SH-SY5Y (cell line): ENCODE results near the gene TPM2.

ENCODE experiments used
- GATA2 ChIP-seq: IDR thresholded peaks from 2 replicates; pipeline ENCODE4 v1.6.1; 2011; ENCODE audit warnings: mild to moderate bottlenecking, low read depth, low read length
- GATA3 ChIP-seq: IDR thresholded peaks from 2 replicates; pipeline ENCODE4 v1.6.1; 2011; ENCODE audit warnings: low read depth, mild to moderate bottlenecking, low read length, moderate library complexity

TPM2 gene

DNA sequence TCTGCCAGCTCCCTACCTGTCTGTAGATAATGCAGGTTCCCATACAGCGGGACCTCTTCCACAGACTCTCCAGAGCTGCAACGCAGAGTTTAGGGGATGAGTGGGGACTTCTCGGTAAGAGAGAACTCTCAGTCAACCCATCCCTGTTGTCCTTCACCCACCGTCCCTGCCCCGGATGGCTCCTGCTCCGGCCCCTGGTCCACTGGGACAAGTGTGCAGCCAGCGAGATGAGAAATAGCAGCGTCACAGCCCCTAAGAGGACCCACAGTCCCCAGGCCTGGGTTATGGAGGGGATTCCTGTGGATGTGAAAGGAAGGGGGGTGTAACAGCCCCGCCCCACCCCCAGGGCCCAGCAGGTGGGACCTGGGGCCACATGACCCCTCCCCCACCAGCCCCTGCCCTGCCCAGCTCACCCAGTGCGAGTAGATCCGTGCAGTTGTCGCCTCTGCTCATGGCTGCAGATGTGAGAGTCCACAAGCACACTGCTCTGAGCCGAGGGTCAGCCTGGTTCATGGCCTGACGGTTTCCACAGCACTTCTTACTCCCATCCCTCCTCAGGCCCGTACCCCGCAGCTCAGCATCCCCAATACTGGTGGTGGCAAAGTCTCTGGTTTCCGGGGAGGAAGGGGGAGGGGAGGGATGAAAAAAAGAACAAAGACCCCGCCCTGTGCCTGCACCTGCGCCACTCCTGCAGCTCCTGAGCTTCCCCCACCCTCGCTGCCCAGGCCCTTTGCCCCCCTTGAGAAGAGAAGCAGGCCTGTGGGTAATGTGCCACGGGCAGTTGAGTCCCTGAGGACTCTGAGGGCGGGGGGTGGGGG is 39.2 kb downstream of the TPM2 start, which contains the start of gene SIT1:
Gene SIT1 (minus strand): TSS at position 591 of the 818 bp plus-strand sequence. CDS start 78 bp downstream, at position 513.
- no peak for TF ChIP-seq GATA3
- no peak for TF ChIP-seq GATA2

DNA sequence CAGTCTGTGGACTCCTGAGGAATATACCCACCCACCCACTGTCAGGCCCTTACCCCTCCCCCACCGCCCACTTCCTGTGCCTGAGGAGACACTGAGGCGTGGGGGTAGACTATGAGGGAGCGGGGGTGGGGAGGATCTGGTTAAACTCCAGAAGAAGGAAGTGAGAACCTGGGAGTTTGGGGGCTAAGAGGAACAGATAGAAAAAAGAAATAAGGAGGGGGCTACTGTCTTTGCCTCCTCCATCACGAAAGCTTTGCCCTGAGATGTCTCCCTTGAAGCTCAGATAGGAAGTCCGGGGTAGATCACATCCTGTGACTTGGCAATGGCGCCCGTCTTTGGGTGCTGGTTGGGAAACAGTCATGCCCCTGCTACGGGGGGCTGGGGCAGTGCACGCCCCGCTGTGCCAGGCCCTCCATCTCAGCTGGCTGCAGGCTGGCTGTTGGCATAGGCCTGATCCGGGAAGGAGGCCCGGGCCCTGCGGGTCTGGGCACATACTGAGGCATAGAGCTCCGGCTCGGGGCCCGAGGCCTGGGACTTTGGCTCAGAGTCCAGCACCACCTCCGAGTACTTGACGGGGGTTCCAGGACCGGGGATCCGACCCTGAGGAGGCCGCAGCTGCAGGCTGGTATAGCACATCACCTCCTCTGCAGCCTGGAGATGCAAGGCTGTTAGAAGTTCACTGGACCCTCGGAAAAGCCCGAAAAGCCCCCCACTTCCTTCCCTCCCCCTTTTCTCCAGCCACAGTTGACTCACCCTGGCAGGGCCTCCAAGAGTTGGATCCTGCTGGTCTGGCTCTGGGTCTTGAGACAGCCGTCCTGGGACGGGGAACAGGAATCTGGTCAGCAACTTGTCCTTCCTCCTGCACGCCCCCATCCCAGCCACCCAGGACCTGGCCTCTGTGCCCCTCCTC is 40.0 kb downstream of the TPM2 start:
- TF ChIP-seq GATA3 (no peak), GATA2 (no peak)

DNA sequence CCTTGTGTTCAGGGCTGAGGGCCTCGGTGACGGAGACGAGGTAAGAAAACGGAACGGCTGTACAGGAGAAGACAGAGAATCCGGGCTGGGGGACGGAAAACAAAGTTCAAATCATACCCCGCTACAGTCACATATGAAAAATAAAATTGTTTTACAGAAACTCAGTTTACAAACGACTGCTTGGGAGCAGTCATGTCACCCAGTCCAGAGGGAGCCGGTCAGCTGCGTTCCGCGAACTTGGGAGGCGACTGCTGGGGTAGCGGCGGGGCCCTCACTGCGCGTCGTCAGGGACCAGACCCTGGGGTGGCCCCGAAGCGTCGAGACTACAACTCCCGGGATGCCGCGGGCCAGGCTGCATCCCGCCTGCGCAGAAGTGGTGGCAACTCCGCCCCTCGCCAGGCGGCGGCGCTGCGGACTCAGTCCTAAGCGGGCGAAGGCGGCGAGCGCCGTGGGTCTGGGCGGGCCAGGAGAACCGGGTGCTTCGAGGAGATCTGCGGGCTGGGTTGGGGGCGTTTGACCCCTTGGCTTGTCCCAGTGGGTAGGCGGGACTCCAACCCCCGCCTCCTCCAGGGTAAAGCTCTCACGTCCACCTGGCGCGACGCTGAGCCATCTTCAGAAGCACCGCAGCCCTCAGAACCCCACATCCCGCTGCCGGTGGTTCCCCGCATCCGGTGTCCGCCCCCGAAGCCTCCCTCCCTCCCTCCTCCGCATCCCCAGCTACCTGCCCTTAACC is 43.0 kb downstream of the TPM2 start:
- TF ChIP-seq GATA2 (no peak), GATA3 (no peak)

DNA sequence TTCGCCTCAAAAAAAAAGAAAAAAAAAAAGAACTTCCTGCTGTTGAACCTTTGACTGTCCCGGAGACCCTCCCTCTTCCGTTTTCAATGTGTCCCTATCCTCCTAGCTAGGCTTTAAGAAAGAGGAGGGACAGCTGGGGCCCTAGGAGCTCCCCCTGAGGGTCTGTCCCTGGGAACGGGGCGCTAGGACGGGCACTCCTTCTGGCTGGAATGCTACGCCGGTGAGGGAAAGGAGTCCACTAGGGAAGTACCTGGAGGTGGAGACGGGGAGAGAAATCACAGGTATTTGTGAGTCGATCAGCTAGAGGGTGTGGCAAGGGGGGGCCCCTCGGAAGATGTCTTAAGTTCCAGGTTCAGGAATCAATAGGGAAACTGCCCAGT is 43.6 kb downstream of the TPM2 start:
- TF ChIP-seq GATA3, result no peak
- TF ChIP-seq GATA2, result no peak

DNA sequence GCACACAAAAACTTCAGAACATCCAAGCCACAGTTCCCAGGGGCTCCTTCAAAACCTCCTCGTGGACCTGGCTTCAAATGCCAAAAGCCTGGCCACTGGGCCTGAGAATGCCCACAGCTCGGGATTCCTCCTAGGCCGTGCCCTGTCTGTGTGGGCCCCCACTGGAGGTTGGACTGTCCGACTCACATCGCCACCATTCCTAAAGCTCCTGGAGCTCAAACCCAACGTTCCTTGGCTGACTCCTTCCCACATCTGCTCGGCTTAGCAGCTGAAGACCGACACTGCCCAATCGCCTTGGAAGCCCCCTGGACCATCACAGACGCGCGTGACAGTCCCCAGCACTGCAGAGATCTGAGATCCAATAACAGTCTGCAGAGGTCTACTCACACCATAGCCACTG is 46.7 kb downstream of the TPM2 start:
- TF ChIP-seq GATA3, result no peak
- no peak for TF ChIP-seq GATA2

DNA sequence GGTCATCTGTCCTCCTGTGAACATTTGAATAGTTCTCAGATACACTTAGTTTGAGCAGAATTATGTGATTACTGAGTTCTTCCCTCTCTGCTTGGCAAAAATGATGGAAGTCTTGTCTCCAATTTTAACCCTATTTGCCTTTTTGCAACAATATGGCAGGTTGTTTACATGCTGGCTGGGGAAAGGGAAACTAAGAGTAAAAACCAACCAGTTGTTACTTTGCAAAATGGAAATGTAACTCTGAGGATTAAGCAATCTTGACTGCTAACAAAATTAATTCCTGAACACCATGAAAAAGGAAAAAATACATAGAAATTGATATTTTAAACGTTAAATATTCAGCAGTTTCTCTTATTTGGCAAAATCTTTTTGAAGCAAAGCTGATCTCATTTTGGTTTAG is 50.1 kb downstream of the TPM2 start:
- no peak for TF ChIP-seq GATA2
- no peak for TF ChIP-seq GATA3

DNA sequence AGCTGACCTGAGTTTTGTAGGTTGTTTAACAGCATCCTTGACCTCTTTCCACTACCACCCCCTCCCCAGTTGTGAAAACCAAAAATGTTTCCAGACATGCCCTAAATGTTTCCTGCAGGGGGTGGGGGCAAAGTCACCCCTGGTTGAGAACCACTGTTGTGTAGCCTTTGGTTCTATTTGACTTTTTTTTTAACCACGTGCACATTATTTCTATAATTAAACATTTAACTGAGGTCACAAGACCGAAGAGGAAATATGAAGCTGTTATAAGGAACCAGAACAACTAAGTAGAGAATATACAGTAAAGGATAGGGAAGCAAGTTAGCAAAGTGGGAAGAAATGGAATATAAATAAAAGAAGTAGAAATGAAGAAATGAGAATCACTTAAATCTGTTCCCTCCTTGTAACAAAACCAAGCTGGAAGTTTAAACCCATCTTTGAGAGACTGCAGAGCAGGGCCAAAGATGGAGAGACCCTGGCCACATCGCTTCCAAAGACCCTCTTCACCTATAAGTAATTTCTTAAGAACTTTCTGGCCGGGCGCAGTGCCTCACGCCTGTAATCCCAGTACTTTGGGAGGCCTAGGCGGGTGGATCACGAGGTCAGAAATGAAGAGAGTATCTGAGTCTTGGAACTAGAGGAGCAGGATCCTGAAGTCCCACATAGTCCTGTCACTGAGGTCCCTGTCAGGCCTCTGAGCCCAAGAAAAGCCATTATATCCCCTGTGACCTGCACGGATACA is 53.4 kb downstream of the TPM2 start:
- TF ChIP-seq GATA2 (no peak), GATA3 (no peak)

DNA sequence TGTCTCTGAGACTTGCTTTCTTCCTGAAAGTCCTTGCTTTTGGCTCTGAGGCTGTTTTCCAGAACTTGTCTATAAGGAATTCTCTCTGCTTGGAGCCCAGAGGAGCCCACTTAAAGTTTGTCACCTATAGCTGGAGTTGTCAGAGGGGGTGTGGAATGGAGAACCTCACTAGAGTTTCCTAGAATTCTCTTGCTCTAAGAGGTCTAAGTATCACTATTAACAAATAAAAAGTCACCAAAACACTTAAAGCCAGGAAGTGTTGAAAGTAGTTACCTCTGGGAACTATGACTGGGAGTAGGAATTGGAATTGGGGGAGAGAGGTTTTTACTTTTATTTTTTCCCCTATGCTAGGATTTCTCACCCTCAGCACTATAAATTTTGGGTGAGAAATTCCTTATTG is 54.0 kb downstream of the TPM2 start:
- TF ChIP-seq GATA3, result no peak
- TF ChIP-seq GATA2, result no peak
